ENCODE results near the gene SCN5A.

DNA sequence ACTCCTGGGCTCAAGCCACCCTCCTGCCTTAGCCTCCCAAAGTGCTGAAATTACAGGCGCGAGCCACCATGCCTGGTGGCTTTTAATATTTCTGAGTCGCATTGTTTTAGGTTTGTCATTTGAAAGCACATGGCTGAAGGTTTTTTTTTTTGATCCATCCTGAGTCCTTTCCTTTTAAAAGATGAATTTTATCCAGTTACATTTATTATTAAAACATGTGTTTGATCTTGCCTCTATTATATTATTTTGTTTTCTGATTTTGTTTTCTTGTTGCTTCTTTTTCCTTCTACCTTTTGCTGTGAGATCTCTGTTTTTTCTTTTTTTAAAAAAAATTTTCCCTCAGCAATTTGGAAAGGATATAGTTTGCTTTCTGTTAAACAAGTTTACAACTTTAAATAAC lies 76.4 kb downstream of the SCN5A start:
- TF ChIP-seq POLR2AphosphoS5 (IDR thresholded peaks at IDR 0.05), result no peak
- TF ChIP-seq, protein P1, sequence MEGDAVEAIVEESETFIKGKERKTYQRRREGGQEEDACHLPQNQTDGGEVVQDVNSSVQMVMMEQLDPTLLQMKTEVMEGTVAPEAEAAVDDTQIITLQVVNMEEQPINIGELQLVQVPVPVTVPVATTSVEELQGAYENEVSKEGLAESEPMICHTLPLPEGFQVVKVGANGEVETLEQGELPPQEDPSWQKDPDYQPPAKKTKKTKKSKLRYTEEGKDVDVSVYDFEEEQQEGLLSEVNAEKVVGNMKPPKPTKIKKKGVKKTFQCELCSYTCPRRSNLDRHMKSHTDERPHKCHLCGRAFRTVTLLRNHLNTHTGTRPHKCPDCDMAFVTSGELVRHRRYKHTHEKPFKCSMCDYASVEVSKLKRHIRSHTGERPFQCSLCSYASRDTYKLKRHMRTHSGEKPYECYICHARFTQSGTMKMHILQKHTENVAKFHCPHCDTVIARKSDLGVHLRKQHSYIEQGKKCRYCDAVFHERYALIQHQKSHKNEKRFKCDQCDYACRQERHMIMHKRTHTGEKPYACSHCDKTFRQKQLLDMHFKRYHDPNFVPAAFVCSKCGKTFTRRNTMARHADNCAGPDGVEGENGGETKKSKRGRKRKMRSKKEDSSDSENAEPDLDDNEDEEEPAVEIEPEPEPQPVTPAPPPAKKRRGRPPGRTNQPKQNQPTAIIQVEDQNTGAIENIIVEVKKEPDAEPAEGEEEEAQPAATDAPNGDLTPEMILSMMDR (IDR thresholded peaks at IDR 0.05), result no peak
